H1 (cell line): ENCODE measurements around the gene HOMER2. TPM values are rescaled to one million over a fixed set of nuclear protein-coding genes. Genes with fewer than 3 reads are reported as not detected.

Experiments
- MAFK ChIP-seq: IDR thresholded peaks from 2 replicates; pipeline ENCODE4 v1.6.1; 2012; ENCODE audit warnings: low read depth, mild to moderate bottlenecking, improper control_type of control experiment, low read length
- NANOG ChIP-seq: IDR thresholded peaks from 2 replicates; pipeline ENCODE4 v1.6.1; 2011; ENCODE audit warnings: low read length, low read depth, mild to moderate bottlenecking, inconsistent platforms; ENCODE audit not compliant: insufficient read depth, poor library complexity, severe bottlenecking
- NRF1 ChIP-seq: IDR thresholded peaks from 2 replicates; pipeline ENCODE4 v1.6.1; 2011; ENCODE audit warnings: mild to moderate bottlenecking, low read depth, low read length, improper control_type of control experiment
- polyA plus RNA-seq, 7 experiments: library from polyadenylated mRNA; depleted of rRNA in 3 of 7; stranded (reverse) in 5 of 7; unstranded in 2 of 7; fragments of >200 nt in 5 of 7; fragments of 200-250 nt in 2 of 7; gene quantifications; 1 replicate in 5 of 7; 2 replicates in 1 of 7; 4 replicates in 1 of 7; pipeline versions ENCODE4 v1.2.1 to v1.2.3, GENCODE V29; 2011 to 2013; ENCODE audit warnings: missing spikeins in 2 of 7, mixed read lengths in 2 of 7
- total RNA-seq: library from RNA; stranded (reverse); fragmentation: NEBNext Ultra II Directional; extraction: Animal tissue kit (Norgen Biotek cat#: 25700); gene quantifications from 2 replicates; pipeline ENCODE4 v1.2.1, GENCODE V29; 2021
- TF ChIP-seq, protein P1 (sequence below): IDR thresholded peaks from 2 replicates; pipeline ENCODE4 v1.6.1; 2012; ENCODE audit warnings: inconsistent platforms

HOMER2 gene
- total and polyA plus RNA-seq, 2 of the 8 experiments (the other 6 are each of a cell fraction or from before 2014, with no cell fraction given): 12.5 to 27.6 TPM

DNA sequence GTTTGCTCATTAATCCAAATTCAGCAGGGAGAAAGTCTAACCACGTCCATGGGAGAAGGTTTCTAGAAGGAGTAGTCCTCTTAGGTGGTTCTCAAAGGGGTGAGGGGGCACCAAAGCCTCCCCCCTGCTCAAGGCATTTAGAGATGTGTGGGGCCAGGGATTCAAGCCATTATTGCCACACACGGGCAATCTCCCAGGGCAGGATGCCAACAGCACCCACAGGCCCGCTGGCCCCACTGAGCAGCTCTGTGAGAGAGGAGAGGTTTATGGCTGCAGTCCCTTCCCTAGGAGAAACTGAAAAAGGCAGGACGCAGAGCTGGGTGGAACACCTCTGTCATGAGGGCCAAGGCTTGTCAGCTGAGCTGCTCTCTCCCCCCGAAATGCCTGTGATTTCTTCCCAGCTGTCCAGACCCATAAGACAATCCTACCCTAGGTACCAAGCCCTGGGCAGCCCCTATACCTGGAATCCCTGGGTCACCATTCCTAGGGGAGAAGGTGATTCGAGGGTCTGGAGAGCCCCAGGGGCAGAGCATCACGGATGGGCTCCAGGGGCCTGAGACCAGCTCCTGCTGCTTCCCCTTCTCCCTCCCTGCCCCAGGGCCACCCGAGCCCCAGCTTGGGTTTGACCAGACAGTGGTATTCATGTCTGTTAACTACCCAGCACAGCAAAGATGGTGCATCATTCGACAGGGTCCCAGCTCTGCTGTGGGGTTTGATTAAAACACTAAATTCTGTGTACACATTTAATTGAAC lies 104.1 kb downstream of the HOMER2 start (continued):
- TF ChIP-seq NRF1 (no peak), NANOG (no peak), MAFK (no peak)
- TF ChIP-seq, protein P1, sequence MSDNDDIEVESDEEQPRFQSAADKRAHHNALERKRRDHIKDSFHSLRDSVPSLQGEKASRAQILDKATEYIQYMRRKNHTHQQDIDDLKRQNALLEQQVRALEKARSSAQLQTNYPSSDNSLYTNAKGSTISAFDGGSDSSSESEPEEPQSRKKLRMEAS: no peak
